BJ (cell line): Measurements from ENCODE around the gene KIAA2012. TPM values are rescaled to one million over a fixed set of nuclear protein-coding genes. Genes with fewer than 3 reads are reported as not detected.
A peak's percentile ranks its signal among the peaks of the same experiment; 100 is the strongest.

ENCODE experiments used
- CTCF ChIA-PET: fragments of 350-600 bp; formaldehyde crosslinking; extraction: SDS; loops from one replicate; lab custom pipeline; 2021; ENCODE audit warnings: antibody characterized with exemption, inconsistent platforms; lab: Yijun Ruan, JAX
- POLR2A ChIA-PET: fragments of 300-600 bp; sonication (Branson Sonifier 250); formaldehyde crosslinking; extraction: SDS; loops from one replicate; lab custom pipeline; 2021; ENCODE audit warnings: antibody characterized with exemption; lab: Charles Lee
- DNase-seq: peaks from one replicate; pipeline ENCODE4 v3.0.0-alpha.2; 2011; ENCODE audit warnings: low read depth
- H3K27me3 ChIP-seq: 2 replicates; pipeline ENCODE4 v1.6.0; 2011; ENCODE audit warnings: low read length; ENCODE audit not compliant: control insufficient read depth, insufficient read depth
- H3K36me3 ChIP-seq: 2 replicates; pipeline ENCODE4 v1.5.1; 2011; ENCODE audit warnings: low read length; ENCODE audit not compliant: control insufficient read depth, insufficient read depth
- H3K4me3 ChIP-seq: 2 replicates; pipeline ENCODE4 v1.5.1; 2011; ENCODE audit warnings: low read depth, mild to moderate bottlenecking, control low read depth, low read length
- CTCF ChIP-seq: IDR thresholded peaks from 2 replicates; pipeline ENCODE4 v1.5.1; 2011; ENCODE audit warnings: low read depth, mild to moderate bottlenecking, control low read depth, inconsistent platforms, low read length, moderate library complexity; ENCODE audit not compliant: insufficient read depth
- polyA plus RNA-seq: library from polyadenylated mRNA; depleted of rRNA; stranded (reverse); fragments of >200 nt; gene quantifications from 2 replicates; pipeline ENCODE4 v1.2.3, GENCODE V29; 2011

KIAA2012 gene
- polyA plus RNA-seq, 1 experiment = 0.13 TPM

GRCh38 chr2:202172439-202173211 lies 99.6 kb downstream of the KIAA2012 start:
- DNase-seq = no peak
- H3K4me3 ChIP-seq = no peak overlapping the region
- no peaks in the 10 kb centered on the region for H3K27me3 ChIP-seq
- CTCF ChIA-PET = interaction anchor here (1.1 to 2.0 kb wide), 3 partner anchors 68 to 315 kb away, joined by 3 to 7 read pairs (median 4); no protein-coding TSS in a partner anchor
- POLR2A ChIA-PET = interaction anchor here (0.7 kb wide), 1 partner anchor 19 kb away, joined by 3 read pairs; no protein-coding TSS in a partner anchor
- no peak for TF ChIP-seq CTCF
- H3K36me3 ChIP-seq = no peaks in the 10 kb centered on the region

DNA sequence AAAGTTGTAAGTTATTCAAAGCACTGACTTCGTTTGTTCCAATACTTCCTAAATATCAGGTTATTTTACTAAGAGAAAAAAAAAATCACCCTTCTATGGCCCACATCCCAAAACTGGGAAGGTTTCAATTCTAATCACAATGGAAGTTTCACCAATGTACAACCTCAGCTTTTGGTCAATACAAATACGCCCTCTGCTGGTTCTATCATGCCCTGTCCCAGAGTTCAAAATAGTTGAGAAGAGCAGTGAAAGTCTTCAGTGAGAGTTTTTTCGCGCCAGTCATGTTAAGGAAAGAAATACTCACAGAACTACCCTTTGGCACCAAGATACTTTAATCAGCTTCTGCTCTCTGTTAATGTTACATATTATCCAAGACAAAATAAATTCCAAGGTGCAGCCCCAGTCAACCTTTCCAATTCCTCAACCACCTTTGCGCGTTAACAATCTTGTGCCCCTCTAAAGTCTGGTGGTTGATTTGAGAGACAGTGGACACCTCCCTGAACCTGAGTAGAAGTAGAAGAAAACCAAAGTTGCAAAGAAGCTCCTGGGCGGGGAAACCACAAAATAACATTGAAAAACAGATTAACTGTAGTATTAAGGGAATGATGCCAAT lies 105.4 kb downstream of the KIAA2012 start:
- TF ChIP-seq CTCF = peak; percentile 79
- DNase-seq = no peak
- ChIA-PET CTCF (interaction anchor here (0.6 to 6.0 kb wide), 33 partner anchors 8 to 941 kb away, joined by 3 to 48 read pairs (median 3); partner anchors contain the start of gene ALS2), POLR2A (no interaction called here)
- Histone ChIP-seq H3K36me3 (no peaks in the 10 kb centered on the region), H3K27me3 (no peaks in the 10 kb centered on the region), H3K4me3 (no peak overlapping the region)

- ChIA-PET CTCF (interaction anchor here (1.2 to 1.6 kb wide), 2 partner anchors 80 to 323 kb away, joined by 4 read pairs; no protein-coding TSS in a partner anchor), POLR2A (no interaction called here)
- no peak for DNase-seq
- Histone ChIP-seq H3K4me3 (no peak overlapping the region), H3K27me3 (no peaks in the 10 kb centered on the region), H3K36me3 (no peaks in the 10 kb centered on the region)
- TF ChIP-seq CTCF = no peak
Observed at GRCh38 chr2:202184557-202184956, 111.5 kb downstream of the KIAA2012 start.

DNA sequence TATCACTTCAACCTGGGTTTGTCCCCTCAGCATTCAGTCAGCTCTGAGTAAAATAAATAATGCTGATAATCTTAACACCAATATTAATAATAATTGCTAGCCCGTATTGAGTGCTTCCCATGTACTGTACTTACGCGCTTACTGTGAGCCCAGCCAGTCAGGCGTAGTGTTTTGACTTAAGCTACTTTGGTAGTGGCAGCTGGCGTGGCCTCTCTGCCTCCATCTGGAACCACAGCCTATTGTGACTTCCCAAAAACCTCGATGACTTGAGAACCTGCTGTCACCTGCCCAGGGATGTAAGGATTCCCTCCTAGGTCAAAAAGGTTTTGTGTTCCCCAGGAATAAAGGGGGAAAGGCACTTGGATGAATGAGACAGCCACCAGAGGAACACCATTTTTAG lies 112.1 kb downstream of the KIAA2012 start:
- no peak for DNase-seq
- Histone ChIP-seq H3K27me3 (no peaks in the 10 kb centered on the region), H3K36me3 (no peaks in the 10 kb centered on the region), H3K4me3 (no peak overlapping the region)
- POLR2A ChIA-PET = no interaction called here
- no peak for TF ChIP-seq CTCF
- CTCF ChIA-PET = interaction anchor here (1.2 to 1.4 kb wide), 2 partner anchors 81 to 324 kb away, joined by 4 read pairs; no protein-coding TSS in a partner anchor

- CTCF ChIA-PET = interaction anchor here (0.6 to 0.9 kb wide), 2 partner anchors 11 to 525 kb away, joined by 4 read pairs; no protein-coding TSS in a partner anchor
- no peaks in the 10 kb centered on the region for H3K27me3 ChIP-seq
- no peak for DNase-seq
Observed at GRCh38 chr2:202186641-202187202, 113.7 kb downstream of the KIAA2012 start.

More at GRCh38 chr2:202186641-202187202, 113.7 kb downstream of the KIAA2012 start:
- TF ChIP-seq CTCF = no peak
- Histone ChIP-seq H3K36me3 (no peaks in the 10 kb centered on the region), H3K4me3 (no peak overlapping the region)
- POLR2A ChIA-PET = no interaction called here
